ENCODE measurements around the gene REC114. TPM values are rescaled to one million over a fixed set of nuclear protein-coding genes. Genes with fewer than 3 reads are reported as not detected.

Gene REC114
- polyA plus RNA-seq, 1 donor: 0.15 TPM

DNA sequence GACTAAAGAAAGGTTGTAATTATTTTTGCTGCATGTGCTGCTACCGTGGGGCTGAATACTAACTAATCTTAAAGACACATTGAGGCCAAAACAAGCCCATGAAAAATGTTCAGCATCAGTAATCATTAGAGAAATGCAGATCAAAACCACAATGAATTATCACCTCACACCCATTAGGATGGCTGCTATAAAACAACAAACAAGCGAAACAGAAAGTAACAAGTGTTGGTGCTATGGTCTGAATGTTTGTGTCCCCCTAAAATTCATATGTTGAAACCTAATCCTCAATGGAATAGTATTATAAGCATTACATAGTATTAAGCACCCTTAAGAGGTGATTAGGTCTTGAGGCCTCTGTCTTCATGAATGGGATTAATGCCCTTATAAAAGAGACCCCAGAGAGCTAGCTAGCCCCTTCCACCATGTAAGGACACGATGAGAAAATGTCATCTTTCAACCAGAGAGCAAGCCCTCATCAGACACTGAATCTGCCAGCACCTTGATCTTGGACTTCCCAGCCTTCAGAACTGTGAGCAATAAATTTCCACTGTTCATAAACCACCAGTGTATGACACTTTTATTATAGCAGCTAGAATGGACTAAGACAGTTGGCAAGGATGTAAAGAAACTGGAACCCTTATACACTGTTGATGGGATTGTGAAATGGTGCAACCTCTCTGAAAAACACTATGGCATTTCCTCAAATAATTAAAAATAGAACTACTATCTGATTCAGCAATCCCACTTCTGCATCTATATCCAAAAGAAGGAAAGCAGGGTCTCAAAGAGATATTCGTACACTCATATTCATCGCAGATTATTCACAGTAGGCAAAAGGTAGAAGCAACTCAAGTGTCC lies 76.1 kb downstream of the REC114 start:
- no peak overlapping the region for H3K27ac ChIP-seq (ENCODE audit: low read length)
- H3K36me3 ChIP-seq (ENCODE audit: control insufficient read depth, insufficient read depth, low read length): no peaks in the 10 kb centered on the region
- H3K27me3 ChIP-seq (ENCODE audit: control insufficient read depth, insufficient read depth, low read length): no peaks in the 10 kb centered on the region
- DNase-seq: no peak
- H3K4me3 ChIP-seq (ENCODE audit: low read length): no peak overlapping the region
- H3K4me1 ChIP-seq (ENCODE audit: control insufficient read depth, insufficient read depth, low read length): no peaks in the 10 kb centered on the region
- H3K9me3 ChIP-seq (ENCODE audit: control insufficient read depth, low read depth, low read length): no peaks in the 10 kb centered on the region
- WGBS (ENCODE audit: insufficient coverage, low lambda C conversion rate): 86% methylated on average over 1 of the region's 5 CpGs

DNA sequence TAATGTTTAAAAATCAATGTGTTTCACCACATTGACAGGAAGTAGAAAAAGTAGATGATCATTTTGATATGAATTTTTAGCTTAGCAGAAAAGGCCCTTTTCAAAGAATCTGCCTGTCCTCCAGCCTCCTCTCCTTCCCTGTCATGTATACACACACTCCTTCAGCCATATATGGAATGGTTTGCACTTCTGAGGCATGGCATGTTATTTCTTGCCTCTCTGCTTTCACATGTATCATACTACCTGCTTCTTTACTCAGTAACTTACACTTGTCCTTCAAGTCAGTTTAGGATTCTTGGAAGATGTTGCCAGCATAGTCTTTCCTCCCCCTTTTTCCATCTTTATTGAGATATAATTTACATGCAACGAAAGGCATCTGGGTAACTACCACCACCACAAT lies 79.0 kb downstream of the REC114 start:
- no peaks in the 10 kb centered on the region for H3K27me3 ChIP-seq (ENCODE audit: control insufficient read depth, insufficient read depth, low read length)
- no CpG with 5 or more reads among the region's 1 CpG for WGBS (ENCODE audit: insufficient coverage, low lambda C conversion rate)
- no peaks in the 10 kb centered on the region for H3K36me3 ChIP-seq (ENCODE audit: control insufficient read depth, insufficient read depth, low read length)
- no peak for DNase-seq
- no peak overlapping the region for H3K27ac ChIP-seq (ENCODE audit: low read length)
- H3K9me3 ChIP-seq (ENCODE audit: control insufficient read depth, low read depth, low read length): no peaks in the 10 kb centered on the region
- no peaks in the 10 kb centered on the region for H3K4me1 ChIP-seq (ENCODE audit: control insufficient read depth, insufficient read depth, low read length)
- no peak overlapping the region for H3K4me3 ChIP-seq (ENCODE audit: low read length)

DNA sequence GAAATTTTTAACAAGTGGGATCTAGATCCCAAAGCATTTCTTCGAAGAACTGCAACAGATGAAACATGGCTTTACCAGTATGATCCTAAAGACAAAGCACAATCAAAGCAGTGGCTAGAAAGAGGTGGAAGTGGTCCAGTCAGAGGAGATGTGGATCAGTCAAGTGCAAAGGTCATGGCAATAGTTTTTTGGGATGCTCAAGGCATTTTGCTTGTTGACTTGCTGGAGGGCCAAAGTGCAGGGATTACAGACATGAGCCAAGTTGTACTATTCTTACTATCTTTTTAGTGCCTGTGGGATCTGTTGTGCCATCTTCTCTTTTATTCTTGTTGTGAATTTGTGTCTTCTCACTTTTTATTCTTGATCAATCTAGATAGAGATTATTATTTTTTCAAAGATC lies 82.0 kb downstream of the REC114 start:
- 100% methylated on average over 1 of the region's 1 CpG for WGBS (ENCODE audit: insufficient coverage, low lambda C conversion rate)
- H3K4me3 ChIP-seq (ENCODE audit: low read length): no peak overlapping the region
- H3K4me1 ChIP-seq (ENCODE audit: control insufficient read depth, insufficient read depth, low read length): no peaks in the 10 kb centered on the region
- H3K27me3 ChIP-seq (ENCODE audit: control insufficient read depth, insufficient read depth, low read length): no peaks in the 10 kb centered on the region
- no peaks in the 10 kb centered on the region for H3K9me3 ChIP-seq (ENCODE audit: control insufficient read depth, low read depth, low read length)
- no peak overlapping the region for H3K27ac ChIP-seq (ENCODE audit: low read length)
- DNase-seq: no peak
- H3K36me3 ChIP-seq (ENCODE audit: control insufficient read depth, insufficient read depth, low read length): no peaks in the 10 kb centered on the region

DNA sequence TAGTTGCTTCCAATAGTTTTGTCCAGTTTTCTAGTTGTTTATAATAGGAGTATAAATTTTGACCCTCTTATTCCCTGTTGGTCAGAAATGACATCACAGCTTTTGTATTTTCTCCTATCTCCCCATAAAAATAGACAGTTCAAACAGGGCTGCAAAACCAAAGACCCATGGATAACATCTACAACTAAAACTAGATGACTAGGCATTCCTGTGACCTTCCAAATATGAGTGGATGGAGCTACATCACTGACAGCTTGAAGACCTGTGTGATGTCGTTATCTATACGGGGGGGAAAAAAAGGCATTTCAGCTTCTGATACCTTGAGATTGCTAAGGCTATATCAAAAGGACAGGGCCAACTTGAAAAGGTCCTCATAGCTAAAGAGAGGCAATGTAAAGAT lies 84.6 kb downstream of the REC114 start:
- Histone ChIP-seq H3K36me3 (ENCODE audit: control insufficient read depth, insufficient read depth, low read length) (no peaks in the 10 kb centered on the region), H3K4me1 (ENCODE audit: control insufficient read depth, insufficient read depth, low read length) (no peaks in the 10 kb centered on the region), H3K4me3 (ENCODE audit: low read length) (no peak overlapping the region), H3K27ac (ENCODE audit: low read length) (no peak overlapping the region), H3K9me3 (ENCODE audit: control insufficient read depth, low read depth, low read length) (no peaks in the 10 kb centered on the region), H3K27me3 (ENCODE audit: control insufficient read depth, insufficient read depth, low read length) (no peaks in the 10 kb centered on the region)
- no peak for DNase-seq
- WGBS (ENCODE audit: insufficient coverage, low lambda C conversion rate): no CpG with 5 or more reads among the region's 2 CpGs

DNA sequence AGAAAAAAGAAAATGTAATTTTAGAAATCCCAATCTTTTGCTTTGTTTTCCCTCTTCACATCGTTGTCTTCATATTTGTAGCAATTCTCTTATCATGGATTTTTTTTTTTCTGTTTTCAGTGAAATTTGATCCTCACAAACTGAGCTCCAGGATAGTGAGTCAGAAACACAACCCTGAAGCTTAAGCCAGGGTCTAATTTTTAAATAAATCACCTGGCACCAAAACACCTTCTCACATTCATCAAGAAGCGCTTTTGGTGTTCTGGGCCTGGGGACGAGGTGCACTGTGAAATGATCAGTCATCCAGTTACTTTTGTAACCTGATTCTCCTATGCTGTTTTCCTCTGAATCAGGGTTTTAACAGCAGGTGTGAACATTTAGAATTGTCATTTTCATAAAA lies 87.7 kb downstream of the REC114 start:
- no peaks in the 10 kb centered on the region for H3K36me3 ChIP-seq (ENCODE audit: control insufficient read depth, insufficient read depth, low read length)
- H3K4me1 ChIP-seq (ENCODE audit: control insufficient read depth, insufficient read depth, low read length): no peaks in the 10 kb centered on the region
- H3K27me3 ChIP-seq (ENCODE audit: control insufficient read depth, insufficient read depth, low read length): no peaks in the 10 kb centered on the region
- H3K9me3 ChIP-seq (ENCODE audit: control insufficient read depth, low read depth, low read length): no peaks in the 10 kb centered on the region
- H3K27ac ChIP-seq (ENCODE audit: low read length): no peak overlapping the region
- no peak for DNase-seq
- 14% methylated on average over 1 of the region's 3 CpGs for WGBS (ENCODE audit: insufficient coverage, low lambda C conversion rate)
- H3K4me3 ChIP-seq (ENCODE audit: low read length): no peak overlapping the region

DNA sequence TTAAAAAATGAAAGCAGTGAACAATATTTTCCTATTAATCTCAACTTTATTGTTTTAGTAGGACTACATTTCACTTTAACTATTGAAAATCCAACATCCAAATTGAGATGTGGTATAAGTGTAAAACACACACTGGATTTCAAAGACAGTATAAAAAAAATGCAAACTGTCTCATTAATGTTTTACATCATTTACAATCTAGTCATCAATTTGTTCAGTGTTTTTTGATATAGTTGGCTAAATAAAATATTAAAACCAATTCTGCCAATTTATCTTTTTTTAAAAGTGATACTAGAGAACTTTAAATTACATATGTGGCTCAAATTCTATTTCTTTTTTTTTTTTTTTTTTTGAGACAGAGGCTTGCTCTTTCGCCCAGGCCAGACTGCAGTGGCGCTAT lies 95.2 kb downstream of the REC114 start:
- Histone ChIP-seq H3K9me3 (ENCODE audit: control insufficient read depth, low read depth, low read length) (no peaks in the 10 kb centered on the region), H3K4me3 (ENCODE audit: low read length) (no peak overlapping the region), H3K27ac (ENCODE audit: low read length) (no peak overlapping the region), H3K36me3 (ENCODE audit: control insufficient read depth, insufficient read depth, low read length) (no peaks in the 10 kb centered on the region), H3K4me1 (ENCODE audit: control insufficient read depth, insufficient read depth, low read length) (peaks cover 11% of the 10 kb centered on the region), H3K27me3 (ENCODE audit: control insufficient read depth, insufficient read depth, low read length) (no peaks in the 10 kb centered on the region)
- no CpG with 5 or more reads among the region's 2 CpGs for whole genome bisulfite sequencing (ENCODE audit: insufficient coverage, low lambda C conversion rate)
- DNase-seq: no peak

DNA sequence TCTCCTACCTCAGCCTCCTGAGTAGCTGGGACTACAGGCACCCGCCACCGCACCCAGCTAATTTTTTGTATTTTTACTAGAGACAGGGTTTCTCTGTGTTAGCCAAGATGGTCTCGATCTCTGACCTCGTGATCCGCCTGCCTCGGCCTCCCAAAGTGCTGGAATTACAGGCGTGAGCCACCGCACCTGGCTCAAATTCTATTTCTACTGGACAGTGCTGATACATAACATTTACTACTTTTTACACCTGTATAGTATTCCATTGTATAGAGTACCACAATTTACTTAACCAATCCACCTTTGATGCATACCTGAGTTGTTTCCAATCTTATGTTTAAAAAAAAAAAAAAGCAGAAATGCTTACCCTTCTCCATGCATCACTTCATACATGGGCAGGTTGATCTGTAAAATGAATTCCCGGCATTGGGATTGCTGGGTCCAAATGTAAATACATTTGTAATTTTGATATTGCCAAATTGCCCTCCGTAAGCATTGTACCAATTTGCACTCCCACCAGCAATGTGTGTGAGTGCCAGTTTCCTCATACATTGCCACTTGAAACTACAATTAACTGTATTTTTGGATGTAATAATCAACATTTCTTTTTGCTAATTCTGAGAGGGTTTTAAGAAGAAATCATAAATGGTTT lies 95.7 kb downstream of the REC114 start:
- Histone ChIP-seq H3K4me3 (ENCODE audit: low read length) (no peak overlapping the region), H3K27me3 (ENCODE audit: control insufficient read depth, insufficient read depth, low read length) (no peaks in the 10 kb centered on the region), H3K27ac (ENCODE audit: low read length) (no peak overlapping the region), H3K4me1 (ENCODE audit: control insufficient read depth, insufficient read depth, low read length) (peaks cover 11% of the 10 kb centered on the region), H3K9me3 (ENCODE audit: control insufficient read depth, low read depth, low read length) (no peaks in the 10 kb centered on the region), H3K36me3 (ENCODE audit: control insufficient read depth, insufficient read depth, low read length) (no peaks in the 10 kb centered on the region)
- no peak for DNase-seq
- no CpG with 5 or more reads among the region's 10 CpGs for WGBS (ENCODE audit: insufficient coverage, low lambda C conversion rate)

DNA sequence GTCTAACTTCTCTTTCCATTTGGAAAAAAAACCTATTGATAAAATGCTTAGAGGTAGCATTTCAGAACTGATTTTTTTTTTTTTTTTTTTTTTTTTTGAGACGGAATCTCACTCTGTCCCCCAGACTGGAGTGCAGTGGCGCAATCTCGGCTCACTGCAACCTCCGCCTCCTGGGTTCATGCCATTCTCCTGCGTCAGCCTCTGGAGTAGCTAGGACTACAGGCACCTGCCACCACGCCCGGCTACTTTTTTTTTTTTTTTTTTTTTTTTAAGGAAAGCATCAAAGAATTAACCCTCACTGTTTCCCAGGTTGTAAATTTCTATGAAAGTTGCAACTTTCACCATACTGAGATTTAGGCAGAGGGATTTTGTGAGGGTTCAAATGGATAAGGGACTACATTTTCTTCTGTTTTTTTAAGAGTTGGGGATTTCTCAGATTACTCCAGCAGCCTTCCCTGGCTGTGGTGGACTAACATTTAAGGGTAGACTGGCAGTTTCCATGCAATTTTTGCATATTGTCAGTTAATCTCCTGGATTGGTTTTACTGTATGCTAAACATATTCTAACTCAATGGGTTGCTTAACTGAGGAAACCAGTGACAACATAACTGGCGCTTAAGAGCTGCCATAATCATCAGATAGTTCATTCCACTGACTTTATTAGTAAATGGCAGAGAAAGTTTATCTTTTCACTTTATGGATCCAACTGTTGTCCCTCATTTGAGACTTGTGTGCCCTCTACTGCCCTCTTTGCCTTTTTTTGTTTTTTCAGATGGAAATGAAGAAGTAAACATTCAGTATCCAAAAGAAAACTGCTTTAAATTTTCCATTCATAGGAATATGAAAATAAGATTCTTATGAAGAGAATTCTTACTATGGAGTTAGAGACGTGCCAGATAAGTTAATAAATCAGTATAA lies 96.5 kb downstream of the REC114 start:
- Histone ChIP-seq H3K36me3 (ENCODE audit: control insufficient read depth, insufficient read depth, low read length) (no peaks in the 10 kb centered on the region), H3K27me3 (ENCODE audit: control insufficient read depth, insufficient read depth, low read length) (no peaks in the 10 kb centered on the region), H3K27ac (ENCODE audit: low read length) (no peak overlapping the region), H3K4me1 (ENCODE audit: control insufficient read depth, insufficient read depth, low read length) (peaks cover 11% of the 10 kb centered on the region), H3K9me3 (ENCODE audit: control insufficient read depth, low read depth, low read length) (no peaks in the 10 kb centered on the region), H3K4me3 (ENCODE audit: low read length) (no peak overlapping the region)
- DNase-seq: peak in 1 of 2 donors; percentile 42
- 88% methylated on average over 1 of the region's 9 CpGs for WGBS (ENCODE audit: insufficient coverage, low lambda C conversion rate)

DNA sequence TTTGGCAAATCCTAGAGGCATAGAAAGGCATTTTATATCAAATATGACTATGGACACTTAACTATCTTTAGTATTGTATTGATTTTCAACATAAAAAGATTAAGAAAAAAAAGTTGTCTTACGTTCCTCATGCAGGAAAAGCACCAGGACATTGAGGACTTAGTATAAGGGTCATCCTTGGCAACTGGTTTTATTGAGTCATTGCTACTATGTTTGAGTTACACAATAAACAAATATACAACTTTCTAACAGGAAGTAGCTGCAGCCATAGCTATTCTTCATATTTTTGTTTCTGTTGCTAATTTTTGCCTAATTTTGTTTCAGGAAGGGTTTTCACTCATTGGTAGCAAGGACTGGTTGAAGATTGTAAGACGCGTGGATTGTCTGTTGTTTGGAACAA lies 97.2 kb downstream of the REC114 start:
- no peak for DNase-seq
- Histone ChIP-seq H3K36me3 (ENCODE audit: control insufficient read depth, insufficient read depth, low read length) (no peaks in the 10 kb centered on the region), H3K4me3 (ENCODE audit: low read length) (no peak overlapping the region), H3K9me3 (ENCODE audit: control insufficient read depth, low read depth, low read length) (no peaks in the 10 kb centered on the region), H3K27me3 (ENCODE audit: control insufficient read depth, insufficient read depth, low read length) (no peaks in the 10 kb centered on the region), H3K4me1 (ENCODE audit: control insufficient read depth, insufficient read depth, low read length) (peaks cover 11% of the 10 kb centered on the region), H3K27ac (ENCODE audit: low read length) (no peak overlapping the region)
- WGBS (ENCODE audit: insufficient coverage, low lambda C conversion rate): 100% methylated on average over 2 of the region's 3 CpGs

DNA sequence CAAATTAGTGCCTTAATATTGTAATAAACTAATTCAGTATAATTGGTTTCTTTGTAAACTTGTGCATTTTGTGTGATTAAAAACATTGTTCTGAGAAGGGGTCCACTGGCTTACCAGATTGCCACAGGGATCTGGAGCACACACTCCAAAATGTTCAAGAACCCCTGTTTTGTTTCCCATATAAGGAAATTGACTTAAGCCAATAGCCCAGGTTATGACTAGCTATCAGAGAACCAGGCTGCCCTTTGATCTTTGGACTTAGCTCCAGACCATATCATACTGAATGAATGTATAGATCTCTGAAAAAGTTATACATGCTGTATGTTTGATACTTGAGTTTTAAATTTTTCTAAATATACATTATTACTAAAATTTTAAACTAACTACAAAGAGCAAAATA lies 98.5 kb downstream of the REC114 start:
- no peak overlapping the region for H3K4me3 ChIP-seq (ENCODE audit: low read length)
- H3K27ac ChIP-seq (ENCODE audit: low read length): no peak overlapping the region
- peaks cover 11% of the 10 kb centered on the region for H3K4me1 ChIP-seq (ENCODE audit: control insufficient read depth, insufficient read depth, low read length)
- no peaks in the 10 kb centered on the region for H3K9me3 ChIP-seq (ENCODE audit: control insufficient read depth, low read depth, low read length)
- H3K36me3 ChIP-seq (ENCODE audit: control insufficient read depth, insufficient read depth, low read length): no peaks in the 10 kb centered on the region
- no peaks in the 10 kb centered on the region for H3K27me3 ChIP-seq (ENCODE audit: control insufficient read depth, insufficient read depth, low read length)
- peak; percentile 20 to 77 for DNase-seq

Data from large intestine (tissue), 3 donors.